ENCODE data around the gene HOXB3.
A peak's percentile ranks its signal among the peaks of the same experiment; 100 is the strongest.

The HOXB3 gene

DNA sequence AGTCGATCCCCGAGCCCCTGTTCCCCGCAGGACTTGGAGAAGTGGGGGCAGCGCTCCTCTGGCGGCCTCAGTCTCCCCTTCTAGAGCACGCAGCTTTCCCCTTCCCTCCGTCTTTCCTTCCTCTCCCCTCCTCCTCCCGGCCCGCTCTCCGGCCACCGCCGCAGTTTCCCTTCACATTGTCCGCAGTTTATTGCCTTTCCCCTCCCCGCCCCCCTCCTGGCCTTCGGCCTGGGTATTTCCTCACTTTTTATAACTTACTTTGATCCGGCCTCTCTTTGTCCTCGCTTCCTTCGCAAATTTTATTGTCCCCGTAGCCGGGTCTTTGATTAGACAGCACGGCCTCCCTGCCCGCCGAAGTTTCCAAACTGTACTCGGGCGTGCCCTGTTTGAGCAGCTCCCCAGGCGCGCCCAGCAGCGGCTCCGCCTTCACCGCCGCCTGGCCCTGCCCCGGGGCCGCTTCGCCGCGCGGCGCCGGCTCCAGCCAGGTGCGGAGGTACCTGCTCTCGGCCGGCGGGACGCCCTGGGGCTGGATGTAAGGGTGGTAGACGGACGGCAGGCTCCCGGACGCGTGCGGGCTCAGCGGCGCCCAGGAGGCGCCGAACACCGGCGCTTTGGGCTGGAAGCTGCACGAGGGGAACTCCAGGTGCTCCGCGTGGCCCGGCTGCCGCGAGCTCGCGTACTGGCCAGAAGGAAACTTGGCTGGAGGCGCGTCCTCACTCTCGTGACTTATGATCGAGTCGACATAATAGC lies 35.6 kb upstream of the HOXB3 start:
- peak; percentile 60 for DNase-seq

DNA sequence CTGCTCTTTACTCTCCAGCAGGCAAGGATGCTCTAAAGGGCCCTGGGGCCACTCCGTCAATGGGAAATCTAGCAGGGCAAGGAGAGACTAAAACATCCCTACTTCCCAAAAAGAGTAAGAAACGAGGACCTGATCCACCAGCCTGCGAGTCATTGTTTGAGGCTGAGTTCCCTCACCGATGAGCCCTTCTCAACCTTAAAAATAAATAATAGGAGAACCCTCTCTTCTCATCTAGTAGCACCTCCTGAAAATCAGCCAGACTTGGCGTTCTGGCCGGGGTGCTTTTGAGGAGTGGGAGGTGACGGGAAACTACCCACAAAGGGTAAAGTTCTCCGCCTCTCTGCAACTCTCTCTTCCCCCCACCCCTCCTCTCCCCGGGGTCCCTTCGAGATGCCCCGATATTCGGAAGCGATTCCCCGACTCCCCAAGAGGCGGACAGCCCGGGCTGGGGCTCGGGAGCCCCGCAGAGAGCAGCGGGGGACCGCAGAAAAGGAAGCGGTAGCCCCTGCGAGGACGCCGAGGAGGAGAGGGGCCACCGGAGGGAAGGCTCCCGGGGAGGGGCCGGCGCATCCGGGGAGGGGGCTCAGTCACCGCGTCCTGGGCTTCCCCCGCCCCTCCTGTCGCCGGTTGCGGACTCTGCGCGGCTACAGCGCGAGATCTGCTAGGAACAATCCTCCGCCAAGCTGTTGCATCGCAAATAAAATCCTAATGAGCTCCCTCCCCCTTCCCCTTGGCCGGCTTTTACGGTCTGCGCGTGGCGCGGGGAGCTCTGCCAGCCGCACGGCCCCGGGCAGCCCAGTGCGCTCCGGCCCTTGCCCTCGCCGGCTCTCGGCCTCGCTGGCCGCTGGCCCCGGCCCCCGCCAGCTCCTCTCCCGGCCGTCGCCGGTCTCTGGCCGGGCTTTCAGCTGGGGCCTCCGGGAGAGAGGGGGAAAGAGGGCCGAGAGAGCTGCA lies 34.8 kb upstream of the HOXB3 start:
- no peak for DNase-seq

DNA sequence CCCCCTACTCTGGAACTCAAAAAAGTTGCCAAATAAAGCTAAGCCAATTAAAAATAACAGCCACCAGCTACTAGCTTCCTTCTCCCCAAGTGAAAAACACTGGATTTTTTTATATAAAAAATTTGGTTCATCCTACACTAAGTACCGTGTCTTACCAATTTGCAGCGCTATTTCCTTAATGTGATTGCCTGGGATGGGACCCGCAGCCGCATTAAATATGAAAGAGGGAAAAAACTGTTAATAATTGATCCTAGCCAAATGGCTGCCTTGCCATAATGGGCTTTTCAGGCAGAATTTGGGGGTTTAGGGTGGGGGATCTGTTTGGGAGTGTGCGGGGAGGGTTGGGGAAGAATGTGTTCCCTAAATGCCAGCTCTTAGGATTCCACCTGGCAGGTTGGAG lies 34.1 kb upstream of the HOXB3 start:
- no peak for DNase-seq

DNA sequence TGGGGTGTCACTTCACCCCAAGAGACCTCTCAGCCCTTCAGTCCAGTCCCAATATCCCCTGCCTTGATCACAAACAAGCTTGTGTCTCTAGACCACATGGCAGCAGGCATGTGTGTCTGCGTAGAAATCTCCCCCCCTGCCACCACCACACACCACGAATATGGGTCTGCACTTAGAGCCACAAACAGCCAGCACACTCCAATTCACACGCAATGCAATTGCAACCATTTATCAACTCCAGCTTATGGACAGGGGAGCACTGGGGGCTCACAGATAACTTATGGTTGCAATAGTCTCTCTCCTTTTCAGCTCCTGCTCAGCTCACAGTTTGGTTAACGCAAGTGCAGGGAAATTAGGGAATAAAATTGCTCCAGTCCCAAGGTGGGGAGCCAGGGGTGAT lies 33.5 kb upstream of the HOXB3 start:
- DNase-seq: no peak

DNA sequence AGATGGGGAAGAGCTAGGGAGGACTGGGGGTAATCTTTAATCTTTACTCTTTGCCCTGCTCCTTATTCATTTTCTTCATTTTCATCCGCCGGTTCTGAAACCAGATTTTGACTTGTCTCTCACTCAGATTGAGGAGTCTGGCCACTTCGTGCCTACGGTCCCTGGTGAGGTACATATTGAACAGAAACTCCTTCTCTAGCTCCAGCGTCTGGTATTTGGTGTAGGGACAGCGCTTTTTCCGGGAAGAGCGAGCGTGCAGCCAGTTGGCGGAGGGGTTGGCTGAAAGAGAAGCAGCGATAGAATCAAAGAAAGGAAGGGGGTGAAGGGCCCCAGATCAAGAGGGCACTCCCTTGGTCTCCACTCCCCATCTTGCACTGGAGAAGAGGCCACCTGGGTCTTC lies 32.8 kb upstream of the HOXB3 start:
- no peak for DNase-seq

DNA sequence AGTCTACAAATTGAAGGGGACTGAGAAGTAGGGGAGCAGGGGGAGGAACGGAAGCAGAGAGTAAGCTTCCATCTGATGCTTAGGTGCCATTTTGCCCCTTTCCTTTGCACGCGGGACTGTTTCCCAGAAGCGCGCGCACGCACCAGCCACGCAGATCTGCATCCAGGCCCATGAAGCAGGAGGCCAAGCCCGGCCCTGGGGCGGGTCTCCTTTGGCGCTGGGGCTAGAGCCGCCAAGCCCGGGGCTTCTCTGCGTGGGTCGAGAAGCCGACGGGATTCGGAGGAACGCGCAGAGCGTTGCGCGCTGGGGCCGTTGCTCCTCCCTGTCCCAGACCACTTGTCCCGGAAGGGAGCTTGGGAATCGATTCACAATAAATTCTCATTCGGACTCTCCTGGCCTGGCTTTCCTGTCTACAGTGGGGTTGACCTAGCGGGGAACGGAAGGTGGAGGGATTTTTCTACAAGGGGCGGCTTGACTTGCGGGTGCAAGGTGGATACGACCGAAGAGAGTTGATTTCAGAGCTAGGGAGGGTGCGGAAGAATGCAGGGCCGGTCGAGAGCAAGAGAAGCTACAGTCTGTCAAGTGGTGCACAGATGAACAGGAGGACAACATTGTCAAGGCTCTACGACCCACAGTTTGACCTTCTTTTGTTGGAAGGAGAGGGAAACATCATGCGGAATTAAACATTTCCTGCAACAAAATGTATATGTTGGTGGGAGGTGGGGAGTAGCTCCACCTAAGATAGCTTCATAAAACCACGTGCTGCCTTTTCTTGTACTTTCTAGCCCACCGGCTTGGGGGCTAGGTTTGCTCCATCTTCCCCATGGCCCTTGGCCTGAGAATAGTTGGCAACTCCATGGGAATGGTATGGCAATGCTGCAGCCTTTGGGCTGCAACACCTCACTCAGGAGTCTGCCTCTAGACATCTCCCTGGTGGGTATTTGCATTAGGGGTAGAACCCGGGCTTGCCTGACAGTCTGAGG lies 31.7 kb upstream of the HOXB3 start:
- no peak for DNase-seq

DNA sequence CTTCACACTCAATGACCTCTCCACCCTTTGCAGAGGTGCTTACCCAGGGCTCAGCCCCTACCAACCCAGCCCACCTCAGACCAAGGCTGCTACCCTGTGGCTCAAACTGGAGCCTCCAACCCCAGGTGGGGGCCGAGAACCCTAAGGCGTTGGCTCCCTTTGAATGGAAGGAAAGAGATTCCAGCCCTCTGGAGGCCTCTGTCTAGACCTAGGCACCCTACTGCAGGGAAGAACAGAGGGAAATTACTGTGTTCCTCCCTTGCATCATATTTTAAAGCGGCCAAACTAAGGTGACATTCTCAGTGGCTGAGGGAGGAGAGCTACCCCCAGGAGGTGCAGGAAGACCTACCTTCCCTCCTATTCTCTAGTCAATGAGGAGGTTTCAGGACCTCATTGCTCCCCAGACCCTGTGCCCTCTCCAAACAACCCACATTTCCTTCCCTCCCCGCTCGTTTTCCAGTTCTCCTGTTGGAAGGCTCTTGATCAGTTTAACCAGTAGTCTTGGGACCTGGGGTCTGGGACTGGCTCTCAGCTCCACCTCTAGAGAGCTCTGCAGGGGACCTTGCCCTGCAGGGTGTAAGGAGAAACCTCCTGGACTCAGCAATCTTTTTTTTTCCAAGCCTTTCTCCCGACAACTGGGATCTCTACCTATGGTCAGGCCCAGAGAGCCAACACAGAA lies 30.6 kb upstream of the HOXB3 start:
- DNase-seq: no peak

DNA sequence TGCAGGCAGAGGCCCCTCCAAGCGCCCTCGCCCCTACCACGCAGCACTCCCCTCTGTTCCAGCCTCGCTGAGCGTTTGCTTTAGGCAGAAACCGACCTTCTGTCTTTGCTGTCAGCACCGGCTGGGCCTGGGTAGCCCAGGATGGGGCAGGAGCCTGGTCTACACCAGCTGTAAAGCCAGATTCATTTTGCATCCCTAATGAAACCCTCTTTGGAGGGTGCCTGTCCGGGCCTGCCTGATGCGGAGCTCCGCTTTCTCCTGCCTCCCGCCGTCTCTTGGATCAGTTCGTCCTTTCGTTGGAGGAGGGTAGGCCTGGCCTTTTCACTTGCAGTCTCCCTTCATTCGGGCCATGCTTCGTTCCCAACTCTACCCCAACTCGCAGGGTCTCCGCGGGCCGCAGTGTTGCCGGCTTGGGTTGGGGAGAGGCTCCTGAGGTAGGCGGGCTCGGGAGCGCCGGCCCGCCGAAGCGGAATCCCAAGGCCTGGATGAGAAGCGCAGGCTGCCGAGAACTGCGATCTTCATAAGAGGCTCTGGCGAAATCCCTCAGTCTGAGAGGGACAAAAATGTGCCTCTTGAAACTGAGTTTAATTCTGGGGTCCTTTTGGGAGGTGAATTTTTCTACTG lies 29.9 kb upstream of the HOXB3 start:
- DNase-seq: no peak

DNA sequence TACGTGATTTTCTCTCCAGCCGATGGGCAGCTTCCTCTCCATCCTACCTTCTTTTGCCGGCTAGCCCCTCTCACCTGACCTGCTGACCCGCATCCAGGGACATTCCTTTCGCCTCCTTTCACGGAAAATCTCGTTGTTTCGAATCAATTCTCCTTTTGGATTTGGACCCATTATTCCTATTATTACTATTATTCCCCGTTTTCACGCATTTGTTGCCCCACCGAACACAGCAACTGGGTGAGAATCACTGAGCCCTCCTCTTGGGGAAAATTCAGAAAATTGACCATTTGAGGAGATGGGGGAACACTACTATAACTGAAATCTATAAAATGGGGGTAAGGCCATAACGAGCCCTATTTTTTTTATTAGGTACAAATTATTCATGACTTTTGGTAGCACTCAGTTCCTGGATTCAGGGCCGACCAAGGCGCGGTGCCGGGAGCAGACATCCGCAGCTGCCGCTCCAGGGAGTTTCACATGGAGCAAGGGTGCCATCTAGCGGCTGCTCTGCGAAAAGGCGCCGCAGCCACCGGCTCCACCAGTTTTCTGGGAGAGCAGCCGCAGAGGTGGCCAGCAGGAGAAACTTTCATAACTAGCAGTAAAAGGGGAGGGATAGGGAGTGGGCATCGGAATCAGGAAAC lies 28.3 kb upstream of the HOXB3 start:
- DNase-seq: peak; percentile 91

DNA sequence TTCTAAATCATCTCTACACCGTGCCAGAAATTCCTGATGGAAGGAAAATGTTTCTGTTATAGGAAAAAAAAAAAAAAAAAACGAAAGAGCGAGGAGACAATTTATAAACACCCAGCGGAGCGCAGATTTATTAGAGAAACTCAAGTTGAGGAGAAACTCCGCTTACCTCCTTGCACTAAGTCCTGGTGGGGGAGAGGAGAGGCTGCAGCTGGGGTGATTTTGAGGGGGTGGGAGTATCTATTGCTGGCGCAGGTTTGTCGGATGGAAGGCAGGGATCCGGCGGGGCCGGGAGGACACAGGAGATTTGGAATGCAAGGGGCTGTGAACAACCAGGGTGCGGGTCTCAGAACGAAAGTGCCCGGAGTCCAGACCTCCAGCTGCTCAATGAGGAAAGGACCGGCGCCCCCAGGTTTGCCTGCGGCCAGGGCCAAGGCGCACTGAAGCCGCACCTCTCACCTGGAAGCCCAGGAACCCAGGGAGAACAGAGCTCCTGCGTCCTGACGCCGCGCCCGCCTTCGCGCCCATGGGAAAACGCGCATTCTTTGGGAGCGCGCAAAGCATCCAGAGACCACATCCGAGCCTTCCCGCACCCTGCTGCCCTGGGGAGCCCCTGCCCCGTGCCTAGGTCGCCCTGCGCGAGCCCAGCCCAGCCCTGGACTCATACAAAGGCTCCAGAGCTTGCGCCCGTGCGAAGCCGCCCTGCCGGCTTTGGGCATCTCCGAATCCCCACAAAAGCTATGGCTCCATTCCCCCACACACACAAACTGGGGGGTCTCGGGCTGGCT lies 27.6 kb upstream of the HOXB3 start:
- no peak for DNase-seq

DNA sequence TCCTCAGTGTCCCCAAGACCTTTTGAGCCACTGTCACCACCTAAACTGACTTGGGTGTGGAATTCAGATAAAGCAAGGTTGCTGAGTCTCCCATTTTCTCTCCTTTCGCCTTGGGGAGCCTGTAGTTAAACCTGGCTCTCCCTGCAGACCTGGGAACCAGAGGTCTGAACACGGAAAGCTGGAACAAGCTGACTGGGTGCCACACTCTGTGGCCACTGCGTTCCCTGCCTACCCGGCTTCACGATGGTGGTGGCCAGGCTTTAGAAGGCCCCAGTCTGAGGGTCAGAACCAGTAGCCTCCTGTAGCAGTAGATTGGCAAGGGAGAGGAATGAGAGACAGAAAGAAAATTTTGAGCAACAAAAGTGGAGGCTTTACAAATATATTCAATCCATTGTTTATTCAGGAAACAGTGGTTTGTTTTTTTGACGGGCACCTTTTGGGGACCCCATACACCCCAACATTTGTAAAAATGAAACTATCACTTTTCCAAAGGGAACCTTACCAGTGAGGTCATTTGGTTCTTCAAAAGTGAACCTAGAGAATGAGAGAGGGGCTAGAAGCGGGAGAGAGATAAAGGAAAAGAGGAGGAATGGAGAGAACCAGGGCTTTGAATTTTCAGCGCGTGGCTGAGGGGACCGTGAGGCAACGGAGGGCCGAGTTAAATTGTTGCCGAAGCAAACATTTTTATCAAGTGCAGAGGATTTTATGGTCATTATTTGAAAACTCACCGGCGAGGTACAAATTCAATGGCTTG lies 26.9 kb upstream of the HOXB3 start:
- no peak for DNase-seq

DNA sequence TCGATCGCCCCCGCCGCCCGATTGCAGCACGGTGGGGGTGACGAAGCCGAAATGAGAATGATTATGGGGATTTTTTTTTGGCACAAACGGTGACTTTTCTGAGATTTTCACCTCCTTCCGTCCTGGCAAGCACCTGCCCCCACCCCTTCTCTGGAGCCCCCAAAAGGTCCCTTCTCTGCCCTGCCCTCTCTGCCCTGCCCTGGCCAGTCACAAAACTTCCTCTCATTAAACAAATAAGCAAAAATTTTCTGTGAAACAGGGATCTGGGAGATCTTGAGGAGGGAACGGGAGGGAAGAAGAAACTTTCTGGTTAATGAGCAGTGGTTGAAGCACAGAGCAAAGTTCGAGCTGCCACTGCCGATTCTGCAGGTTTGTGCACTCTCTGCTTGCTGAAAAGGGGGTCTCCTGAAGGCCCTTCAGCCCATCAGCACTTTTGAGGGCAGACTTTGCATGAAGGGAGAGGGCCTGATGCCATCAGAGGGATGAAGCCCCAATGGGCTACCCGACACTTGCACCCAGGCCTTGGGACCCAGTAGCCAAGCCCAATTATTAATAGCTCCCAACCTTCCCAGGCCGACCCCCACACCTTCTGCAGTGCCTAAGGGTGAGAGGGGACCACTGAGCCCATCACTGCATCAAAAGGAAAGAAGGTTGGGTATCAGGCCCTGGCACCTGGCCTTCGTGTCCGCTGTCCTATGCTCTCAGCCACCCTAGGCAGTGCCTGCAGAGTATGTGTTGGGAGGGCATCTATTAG lies 26.1 kb upstream of the HOXB3 start:
- DNase-seq: no peak

DNA sequence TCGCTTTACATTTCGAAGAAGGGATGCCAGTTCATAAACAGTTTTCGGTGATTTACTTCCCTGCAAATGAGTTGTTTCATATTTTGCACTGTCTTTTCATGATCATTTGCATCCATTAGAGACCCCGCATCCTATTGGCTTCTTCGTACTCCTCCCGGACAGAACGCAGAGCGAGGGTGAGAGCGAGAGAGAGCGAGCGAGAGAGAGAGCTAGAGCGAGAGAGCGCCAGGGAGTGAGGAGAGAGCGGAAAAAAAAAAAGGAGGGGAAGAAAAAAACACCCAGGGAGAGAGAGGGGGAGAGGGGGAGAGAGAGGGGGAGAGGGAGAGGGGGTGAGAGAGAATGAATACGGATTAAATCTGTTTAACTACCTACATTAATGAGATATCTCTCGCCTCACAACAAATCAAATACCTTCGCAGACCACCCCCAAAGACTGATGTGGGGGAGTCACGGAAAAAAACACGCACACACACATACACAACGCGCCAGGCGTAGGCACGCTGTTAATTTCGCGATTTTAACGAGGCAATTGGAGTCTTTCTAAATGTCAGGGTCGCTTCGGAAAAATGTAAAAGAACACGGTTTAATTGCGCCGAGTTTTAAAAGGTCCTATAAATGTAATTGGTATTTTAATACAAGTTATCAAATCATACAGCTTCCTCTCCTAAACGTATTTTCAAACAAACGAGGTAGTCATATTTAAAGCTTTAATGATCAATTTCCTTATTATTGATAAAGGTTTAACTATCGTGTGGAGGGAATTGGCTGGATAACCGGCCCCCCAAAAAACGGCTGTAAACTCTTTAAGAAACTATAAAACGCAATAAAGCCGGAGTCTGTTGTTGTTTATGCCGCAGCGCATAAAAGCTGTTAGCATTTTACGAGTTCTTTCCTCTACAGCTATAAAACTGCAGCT lies 25.3 kb upstream of the HOXB3 start, which contains the start of gene HOXB8:
Gene HOXB8 (minus strand): TSS at position 246 of the 916 bp plus-strand sequence. CDS start 588 bp downstream, outside the sequence.
- DNase-seq: no peak

DNA sequence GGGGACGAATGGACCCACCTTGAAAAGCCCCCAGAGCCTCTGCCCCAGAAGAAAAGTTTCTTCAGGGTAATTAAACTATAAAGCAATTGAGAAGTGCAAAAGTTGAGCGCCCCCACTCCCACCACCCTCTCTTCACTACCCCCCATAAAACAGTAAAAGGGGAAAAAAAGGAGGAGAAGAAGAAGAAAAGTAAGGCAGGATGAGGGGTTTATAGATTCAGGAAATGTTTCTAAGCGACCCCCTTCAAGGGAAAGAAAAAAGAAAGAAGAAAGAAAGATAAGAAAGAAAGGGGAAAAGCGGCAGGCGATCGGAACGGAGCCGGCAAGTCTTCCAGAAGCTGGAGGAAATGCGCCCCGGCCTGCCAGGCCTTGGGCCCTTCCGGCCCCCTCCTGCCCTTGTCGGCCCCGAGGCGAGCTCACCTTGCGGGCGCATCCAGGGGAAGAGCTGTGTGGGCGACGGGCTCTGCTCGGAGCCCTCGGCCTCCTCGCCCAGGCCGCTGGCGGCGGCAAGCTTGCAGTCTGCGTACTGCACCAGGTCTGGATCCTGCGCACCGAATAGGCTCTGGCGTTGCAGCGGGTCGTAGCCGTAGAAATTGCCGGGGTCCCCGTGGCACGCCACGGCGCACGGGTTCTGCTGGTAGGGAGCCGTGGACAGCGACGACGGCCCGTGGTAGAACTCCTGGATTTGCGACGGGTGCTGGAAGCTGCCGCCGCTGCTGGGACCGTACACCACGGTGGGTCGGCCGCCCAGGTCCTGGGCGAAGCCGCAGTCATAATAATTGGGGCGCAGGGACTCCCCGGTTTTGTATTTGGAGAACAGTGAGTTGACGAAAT lies 24.0 kb upstream of the HOXB3 start:
- DNase-seq: peak; percentile 54

DNA sequence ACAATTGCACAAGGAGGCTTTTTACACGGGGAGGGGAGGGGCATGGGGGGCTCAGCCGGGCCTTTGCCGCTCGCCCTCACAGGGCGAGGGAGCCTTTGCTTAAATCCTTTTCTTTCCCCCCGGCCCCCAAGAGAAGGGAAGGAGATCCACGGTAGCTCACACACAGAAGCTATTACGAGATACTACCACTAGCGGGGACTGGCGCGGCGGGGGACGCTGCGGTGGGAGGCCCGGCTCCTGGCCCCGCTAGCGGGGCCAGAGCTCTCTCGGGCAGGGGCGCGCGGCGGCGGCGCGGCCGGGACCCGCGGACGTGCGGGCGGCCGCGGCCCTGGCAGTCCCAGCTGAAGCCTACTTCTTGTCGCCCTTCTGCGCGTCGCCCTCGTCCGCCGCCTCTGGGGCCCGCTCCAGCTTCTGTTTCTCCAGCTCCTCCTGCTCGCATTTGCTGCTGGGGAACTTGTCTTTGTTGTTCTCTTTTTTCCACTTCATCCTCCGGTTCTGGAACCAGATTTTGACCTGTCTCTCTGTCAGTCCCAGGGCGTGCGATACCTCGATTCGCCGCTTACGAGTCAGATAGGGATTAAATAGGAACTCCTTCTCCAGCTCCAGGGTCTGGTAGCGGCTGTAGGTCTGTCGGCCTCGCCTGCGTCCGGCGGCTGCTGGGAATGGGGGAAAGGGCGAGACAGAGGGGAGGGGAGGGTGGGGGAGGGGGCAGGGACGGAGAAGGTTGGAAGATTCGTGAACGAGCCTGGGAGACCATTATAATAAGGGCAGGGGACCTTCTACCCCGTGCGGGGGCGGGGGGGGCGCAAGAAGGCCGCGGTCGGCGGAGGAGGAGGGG lies 23.0 kb upstream of the HOXB3 start:
- peak; percentile 70 for DNase-seq

DNA sequence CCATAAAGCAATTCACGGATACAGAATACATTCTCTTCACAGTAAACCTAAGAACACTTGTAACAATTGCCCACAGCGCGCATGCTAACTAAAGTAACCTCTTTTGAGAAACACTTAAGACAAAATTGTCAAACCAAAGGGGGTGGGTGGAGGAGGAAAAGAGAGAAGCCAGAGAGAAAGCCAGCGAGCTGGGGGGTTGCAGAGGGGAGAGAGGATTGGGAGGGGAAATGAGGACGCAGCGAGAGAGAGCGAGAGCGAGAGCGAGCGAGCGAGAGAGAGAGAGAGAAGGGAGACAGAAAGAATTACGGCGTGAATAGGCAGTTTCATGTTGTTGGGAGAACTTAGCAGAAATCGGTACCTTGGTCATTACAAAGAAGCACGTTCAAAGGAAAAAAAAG lies 22.4 kb upstream of the HOXB3 start:
- DNase-seq: no peak
